HG03342 (cell line): Measurements from ENCODE around the gene IL22RA1.

Experiments used
- ATAC-seq: cut with Tn5 transposase; IDR thresholded peaks from one replicate; pipeline ENCODE4 v1.9.1; 2021; ENCODE audit warnings: mild to moderate bottlenecking, moderate library complexity; ENCODE audit not compliant: unreplicated experiment

Gene IL22RA1

DNA sequence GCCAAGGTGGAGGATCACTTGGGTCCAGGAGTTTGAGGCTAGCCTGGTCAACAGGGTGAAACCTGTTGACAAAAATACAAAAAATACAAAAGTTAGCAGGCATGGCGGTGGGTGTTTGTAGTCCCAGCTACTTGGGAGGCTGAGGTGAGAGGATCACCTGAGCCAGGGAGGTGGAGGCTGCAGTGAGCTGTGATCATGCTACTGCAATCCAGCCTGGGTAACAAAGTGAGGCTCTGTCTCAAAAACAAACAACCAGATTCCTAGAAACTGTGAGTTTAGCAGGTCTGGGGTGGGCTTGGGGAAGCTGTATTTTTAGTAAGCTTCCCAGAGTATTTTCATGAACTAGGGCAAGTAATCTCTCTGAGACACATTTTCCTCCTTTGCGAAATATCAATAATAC, 25.8 kb downstream of the IL22RA1 start:
- no peak for ATAC-seq

DNA sequence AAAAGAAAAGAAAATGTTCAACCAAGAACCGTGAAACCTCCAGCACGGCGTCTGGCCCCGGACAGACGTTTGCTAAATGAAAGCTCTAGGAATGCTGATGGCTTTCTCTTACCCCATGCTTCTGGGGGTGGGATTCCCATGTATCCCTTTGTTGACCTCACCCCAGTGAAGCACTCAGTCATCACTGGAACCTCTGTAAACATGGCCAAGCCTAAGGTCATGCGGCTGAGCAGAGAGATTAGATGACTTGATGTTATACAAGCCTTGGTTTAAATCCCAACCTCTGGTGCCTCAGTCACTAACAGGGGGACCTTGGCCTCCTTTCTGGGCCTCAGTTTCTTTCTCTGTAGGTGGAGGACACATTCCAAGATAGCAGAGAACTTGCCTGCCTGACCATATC, 28.2 kb downstream of the IL22RA1 start:
- ATAC-seq: no peak

DNA sequence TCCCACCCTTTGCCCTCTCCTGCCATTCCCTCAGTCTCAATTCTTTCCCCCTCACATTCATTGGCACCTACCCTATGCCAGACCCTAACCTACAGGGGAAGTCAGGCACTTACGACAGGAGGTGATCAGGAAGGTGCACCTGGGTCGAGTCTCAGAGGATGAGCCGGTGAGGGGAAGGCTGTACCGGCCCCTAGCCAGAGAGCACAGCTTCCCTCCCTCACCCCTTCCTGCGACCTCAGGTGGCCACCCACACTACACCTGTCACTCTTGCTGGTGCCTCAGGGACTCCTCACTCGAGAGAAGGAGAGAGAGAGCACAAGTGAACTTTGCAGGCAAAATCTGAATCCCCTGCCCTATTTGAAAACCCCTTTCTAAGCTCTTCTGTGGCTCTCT, 29.3 kb downstream of the IL22RA1 start:
- ATAC-seq: no peak

DNA sequence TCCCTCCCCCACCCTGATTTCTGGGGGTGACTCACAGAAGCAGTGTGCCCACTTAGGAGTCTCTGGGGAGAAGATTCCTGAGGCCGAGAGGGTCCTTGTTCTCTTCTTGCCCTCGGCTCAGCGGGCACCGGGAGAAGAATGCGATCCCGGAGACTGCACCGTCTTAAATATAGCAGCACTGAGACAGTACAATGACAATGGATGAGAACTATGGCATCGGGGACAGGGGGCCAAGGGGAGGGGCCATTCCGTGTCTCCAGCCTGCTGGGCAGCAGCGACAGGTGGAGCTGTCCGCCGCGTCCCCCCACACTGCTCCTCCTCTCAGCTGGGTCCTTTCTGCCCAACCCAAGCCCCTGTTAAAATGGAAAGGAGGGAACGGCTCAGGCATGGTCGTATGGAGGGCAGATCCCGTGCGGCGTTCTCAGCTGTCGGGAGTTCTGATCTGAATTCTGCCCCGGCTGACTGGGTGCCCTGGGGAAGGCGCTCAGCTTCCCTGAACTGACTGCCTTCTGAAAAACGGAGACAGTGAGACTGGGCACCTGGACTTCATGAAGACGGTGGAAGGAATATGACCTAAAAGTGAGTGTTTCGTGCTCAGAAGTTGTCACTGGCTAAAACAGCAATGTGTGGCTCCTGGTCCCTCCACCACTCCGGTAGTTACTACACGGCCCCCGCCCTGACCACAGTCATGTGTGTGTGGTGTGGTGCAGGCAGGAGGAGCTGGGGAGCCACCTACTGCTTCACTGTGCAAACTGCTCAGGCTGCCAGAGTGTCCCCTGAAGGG, 30.8 kb downstream of the IL22RA1 start, which contains the start of gene MYOM3:
Gene MYOM3, minus strand, starts transcription at position 140 of the 784 bp plus-strand sequence. CDS start 3,499 bp downstream, outside the sequence.
- no peak for ATAC-seq

DNA sequence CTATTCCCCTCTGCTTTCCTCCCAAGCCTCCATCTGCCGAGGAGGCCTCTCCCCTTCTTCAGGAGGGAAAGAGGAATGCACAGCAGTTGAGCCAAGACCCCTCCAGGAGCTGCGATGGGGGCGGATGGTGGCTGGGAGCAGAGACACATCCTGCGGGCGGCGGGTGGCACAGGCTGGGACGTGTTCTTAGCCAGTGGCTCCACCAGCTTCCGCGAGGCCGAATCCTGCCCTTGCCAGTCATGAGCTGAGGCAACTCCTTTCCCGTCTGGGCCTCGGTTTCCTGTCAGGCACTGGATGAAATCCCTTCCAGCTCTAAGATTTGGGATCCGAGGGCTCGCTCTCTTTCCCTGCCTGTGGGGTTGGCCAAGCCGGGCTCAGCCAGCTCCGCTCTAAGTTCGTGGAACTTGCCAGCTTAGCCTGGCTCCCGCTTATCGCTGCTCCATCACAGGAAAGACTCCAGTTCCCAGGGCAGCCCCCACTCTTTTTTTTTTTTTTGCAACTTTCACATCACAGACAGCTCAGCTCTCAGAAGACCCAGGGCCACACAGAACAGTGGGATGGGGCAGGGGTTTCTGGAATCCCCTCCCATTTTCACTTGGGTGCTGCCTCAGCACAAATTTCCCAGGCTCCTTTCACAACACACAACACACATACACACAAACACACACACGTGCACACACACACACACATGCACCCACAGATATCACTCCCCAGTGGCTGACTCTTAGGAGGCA, 31.5 kb downstream of the IL22RA1 start:
- no peak for ATAC-seq

DNA sequence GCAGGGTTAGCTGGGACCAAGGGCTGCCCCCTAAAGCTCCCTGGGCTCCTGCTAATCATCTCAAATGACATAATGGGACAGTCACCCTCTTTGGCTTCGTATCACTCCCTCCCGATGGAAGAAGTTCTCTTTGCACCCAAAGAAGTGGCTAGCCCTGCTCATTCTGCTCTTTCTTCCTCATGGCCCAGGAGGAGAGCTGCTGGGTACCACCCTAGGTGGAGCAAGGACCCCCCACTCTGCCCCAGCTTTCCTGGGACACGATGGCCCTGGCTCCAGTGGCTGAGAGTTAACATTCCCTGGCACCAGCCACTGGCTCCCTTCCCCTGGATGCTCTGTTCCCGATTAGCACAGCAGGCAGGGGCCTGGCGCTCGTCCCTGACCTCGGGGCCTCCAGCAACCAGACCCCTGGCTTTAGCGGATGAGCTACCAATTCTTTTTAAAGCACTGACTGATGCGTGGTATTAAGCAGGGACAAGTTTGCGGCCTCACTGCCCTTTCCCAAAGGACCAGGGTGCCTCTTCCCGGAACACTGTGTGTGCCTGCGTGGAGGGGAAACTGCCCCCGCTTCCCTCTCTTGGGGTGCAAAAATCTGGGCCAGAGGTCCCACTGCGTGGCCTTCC, 32.2 kb downstream of the IL22RA1 start:
- ATAC-seq: no peak

DNA sequence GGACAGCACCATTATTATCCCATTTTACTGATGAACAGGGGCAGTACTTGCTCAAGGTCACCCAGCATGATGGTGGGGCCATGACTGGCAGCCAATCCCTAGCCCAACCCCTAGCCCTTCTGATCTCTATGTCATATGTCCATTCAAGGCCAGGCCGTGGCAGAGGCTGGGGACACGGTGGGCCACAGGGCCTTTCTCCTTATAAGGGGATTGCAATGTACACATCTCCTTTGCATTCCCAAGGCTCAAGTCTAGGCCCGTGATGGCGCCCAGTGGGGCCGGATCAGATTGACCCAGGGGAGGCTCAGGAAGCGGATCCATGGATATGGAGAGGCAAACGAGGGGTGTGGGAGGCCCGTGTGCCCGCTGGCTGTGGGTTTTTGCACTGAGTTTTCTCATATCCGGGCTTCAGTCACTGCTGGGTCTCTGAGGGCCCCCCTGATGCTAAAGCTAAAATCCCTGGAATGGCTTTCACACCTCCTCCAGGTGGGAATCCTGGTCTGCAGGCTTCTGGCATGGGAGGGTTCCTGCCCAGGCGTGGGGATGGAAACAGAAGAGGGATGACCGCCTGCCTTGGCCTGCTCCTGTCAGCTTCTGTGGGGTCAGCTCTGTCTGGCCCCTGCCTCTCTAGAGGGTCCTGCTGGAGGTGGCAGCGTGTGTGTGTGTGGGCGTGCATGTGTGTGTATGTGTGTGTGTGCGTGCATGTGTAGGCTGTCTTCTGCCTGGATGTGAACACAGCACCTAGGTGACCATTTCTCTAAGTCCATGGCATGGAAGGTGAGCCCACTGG, 33.1 kb downstream of the IL22RA1 start:
- ATAC-seq: no peak

DNA sequence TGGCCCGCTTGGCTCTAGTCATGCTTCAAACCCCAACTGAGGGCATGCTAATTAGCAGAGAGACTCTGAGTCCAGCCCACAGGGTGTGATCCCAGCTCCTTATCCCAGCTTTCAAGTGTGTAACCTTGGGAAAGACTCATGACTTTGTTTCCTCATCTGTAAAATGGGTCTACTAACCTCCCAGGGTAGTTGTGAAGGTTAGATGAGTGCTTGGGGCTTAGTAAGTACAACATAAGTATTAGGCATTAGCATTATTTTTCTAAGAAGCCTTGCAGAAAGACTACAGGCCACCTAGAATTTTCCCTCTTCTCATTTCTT, 33.8 kb downstream of the IL22RA1 start:
- ATAC-seq: no peak

DNA sequence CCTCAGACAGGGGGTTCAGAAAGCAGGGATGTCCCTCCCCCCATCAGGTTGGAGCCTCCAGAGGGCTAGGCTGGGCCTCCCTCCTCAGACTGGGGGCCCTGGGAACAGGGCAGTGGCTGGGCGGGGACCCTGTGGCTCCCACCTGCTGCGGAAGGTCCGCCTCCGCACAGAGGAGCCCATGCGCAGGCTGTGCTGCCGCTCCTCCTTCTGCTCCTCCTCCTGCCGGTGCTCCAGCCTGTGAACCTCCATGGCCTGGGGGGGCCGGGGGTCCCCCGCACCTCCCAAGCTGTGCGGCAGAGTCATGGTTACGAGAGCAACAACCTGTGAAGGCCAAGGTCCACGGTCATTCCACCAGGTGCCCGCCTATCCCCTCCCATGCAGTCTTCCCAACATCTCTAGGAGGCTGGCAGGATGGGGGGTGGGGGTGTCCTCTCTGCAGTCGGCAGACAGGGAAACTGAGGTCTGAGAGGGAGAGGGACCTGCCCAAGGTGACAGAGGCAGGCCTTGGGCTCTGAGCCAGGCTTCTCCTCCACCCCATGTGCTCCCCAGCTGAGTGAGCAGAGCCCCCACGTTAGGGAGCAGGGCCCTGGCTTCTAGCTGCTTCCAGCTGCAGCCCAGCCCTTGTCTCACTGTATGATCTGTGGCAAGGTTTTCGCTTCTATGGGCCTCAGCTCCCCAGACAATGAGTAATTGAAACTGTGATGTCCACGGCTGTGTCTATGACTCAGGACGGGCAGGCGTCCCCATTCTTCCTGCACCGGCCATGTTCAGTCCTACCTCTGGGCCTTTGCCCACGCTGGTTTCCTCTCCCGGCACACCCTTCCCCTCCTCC, 34.4 kb downstream of the IL22RA1 start:
- no peak for ATAC-seq

DNA sequence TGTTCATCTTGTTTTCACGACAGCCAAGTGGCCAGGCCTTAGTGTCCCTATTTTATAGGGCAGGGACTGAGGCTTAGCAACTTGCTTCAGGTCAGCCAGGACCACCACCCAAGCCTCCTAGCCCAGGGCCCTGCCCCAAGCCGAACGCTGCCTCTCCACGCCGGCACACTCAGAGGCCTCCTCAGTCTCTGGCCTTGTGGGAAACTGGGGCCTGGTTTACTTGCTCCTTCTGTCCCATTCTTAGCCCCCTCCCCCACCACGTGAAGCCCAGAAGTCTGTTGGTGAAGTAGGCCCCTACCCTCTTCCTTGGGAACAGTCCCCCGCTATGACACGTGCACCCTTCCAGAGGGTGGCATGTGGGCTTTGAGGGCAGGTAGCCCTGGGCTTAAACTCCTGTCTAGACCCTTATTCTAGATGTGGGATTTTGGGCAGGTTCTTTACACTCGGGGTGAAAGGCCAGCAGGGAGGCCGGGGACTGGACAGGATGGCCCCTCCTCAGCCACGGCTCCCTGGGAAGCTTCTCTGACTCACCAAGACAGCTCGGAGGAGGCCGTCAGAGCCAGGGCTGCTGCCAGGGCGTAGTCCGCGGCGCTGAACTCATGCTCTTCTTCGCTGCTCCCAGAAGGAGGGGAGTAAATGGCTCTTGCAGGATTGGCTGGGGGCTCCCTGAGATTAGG, 35.3 kb downstream of the IL22RA1 start:
- no peak for ATAC-seq

DNA sequence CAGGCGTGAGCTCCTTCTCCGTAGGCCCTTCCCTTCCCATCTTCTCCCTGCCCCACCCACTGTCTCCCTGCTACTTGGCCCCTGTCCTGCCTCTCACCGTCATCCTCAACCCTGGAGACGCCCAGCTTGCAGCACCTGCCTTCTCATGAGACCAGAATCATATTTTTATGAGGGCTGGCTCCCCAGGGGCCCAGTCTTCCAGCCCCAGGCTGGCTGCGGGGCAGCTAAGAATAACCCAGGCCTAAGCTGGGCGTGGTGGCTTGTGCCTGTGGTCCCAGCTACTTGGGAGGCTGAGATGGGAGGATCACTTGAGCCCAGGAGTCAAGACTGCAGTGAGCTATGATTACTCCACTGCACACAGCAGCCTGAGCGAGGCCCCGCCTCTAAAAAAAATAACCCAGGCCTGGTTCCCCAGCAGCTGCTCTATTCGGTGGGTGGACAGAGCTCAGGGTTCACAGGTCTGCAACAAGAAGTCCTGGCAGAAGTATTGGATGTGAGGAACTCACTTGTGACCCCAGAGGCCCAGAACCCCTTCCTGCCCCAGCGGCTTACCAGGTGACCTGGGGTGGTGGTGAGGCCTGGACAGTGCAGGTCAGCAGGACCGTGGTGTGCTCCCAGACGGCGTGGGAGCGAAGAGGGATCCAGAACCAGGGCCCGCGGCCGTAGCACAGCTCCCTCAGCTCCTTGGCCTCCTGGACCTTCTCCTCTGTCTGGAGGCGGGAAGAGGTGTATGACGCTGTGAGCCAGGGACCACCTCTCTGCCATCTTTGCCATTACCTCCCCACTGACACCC, 37.4 kb downstream of the IL22RA1 start:
- ATAC-seq: no peak

DNA sequence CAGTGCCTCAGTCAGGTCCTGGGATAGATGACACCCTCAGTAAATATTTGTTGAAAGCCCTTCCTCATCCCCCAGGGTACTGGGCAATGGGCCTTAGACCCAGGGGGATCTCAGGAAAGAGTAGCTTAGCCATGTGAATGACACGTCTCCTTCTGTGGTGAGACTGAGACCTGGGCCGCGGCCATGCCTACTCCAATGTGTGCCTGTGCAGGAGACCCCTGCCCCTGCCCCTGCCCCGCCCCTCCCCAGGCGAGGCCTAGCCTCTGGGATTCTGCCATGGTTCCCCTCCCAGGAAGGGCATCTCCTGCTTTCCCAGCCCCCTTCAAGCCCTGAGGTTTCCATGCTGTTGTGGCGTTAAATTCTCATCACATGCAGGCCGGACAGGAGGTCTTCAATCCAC, 38.1 kb downstream of the IL22RA1 start:
- ATAC-seq: no peak

DNA sequence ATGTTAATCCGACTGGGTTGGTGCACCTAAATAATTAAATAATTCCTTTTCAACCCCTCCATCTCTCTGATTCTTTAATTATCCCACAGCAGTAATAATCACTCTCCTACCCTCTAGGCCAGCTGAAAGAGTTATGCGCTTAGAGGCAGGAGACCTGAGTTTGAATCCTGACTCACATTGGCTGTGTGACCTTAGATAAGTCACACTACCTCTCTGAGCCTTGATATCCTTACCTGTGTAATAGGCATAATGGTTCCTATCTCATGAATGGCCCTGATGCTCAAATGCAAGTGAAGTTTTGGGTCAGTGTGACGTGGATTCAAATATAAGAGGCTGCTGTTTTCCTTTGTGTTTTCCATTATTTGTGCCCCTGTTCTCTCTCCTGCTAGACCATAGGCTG, 39.1 kb downstream of the IL22RA1 start:
- no peak for ATAC-seq

DNA sequence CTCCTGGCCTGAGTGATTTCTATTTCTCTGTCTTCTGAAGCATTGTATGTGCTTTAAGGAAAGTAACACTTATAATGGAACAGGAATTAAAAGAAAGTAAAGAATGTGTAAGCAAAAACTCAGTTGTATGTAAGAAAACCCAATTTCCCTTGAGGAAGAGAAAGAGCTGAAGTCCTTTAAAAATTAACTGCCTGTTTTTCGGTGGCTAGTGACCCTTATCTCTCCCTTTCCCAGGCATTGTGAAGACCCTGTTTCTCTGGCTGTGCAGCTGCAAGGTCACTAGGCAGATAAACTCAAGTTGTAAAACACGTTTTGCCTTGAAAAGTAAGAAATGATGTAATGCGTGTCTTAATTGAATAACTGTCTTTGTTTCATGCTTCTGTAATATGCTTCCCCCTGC, 39.5 kb downstream of the IL22RA1 start:
- no peak for ATAC-seq

DNA sequence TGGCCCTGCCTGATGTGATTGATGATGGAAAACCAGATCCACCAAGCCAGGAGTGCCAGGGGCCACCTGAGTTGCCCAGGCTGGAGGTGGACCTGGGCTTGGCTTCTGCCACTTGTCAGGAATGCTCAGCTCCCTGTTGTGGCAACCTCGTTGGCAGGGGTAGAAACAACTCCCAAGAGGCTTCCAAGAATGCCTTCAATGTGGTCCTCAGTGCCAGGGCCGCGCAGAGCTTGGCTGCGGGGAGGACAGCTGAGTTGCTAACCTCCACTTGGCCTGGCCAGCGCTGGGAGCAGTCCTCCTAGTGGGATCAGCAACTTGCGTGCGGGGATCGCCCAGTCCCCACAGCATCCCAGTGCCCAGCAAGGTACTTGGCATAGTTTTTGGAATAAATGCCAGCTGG, 40.0 kb downstream of the IL22RA1 start:
- ATAC-seq: no peak

DNA sequence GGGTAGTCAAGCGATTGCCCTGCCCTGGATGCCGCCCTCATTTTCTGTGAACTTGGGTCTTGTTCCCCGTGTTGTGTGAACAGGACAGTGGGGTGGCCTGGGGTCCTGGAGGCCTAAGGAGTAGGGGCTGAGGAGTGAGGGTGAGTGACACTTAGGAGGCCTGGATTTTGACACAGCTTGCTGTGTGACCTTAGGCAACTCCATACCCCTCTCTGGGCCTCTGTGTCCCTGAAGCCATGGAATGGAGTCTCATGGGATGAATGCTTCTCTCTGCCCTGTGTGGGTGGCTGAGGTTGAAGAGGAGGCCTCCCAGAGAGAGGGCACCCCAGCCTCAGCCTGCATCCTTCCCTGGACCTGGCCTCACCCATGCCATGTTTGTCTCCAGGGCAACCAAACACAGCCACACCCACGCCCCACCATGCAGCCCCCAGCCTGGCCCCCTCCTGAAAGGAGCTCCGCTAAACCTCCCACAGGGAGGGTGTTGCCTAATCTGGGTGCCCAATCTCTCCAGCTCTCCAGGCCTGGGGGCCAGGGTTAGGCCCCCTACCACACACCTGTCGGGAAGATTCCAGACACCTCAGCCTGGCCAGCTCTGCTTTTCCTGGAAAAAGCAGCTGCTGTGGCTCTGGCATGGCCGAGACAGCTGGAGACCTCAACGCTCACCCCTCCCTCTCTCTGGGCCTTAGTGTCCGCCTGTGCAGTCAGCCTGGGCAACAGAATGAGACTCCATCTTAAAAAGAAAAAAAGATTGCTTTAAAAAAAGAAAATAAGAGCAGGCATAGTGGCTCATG, 40.9 kb downstream of the IL22RA1 start:
- ATAC-seq: no peak

DNA sequence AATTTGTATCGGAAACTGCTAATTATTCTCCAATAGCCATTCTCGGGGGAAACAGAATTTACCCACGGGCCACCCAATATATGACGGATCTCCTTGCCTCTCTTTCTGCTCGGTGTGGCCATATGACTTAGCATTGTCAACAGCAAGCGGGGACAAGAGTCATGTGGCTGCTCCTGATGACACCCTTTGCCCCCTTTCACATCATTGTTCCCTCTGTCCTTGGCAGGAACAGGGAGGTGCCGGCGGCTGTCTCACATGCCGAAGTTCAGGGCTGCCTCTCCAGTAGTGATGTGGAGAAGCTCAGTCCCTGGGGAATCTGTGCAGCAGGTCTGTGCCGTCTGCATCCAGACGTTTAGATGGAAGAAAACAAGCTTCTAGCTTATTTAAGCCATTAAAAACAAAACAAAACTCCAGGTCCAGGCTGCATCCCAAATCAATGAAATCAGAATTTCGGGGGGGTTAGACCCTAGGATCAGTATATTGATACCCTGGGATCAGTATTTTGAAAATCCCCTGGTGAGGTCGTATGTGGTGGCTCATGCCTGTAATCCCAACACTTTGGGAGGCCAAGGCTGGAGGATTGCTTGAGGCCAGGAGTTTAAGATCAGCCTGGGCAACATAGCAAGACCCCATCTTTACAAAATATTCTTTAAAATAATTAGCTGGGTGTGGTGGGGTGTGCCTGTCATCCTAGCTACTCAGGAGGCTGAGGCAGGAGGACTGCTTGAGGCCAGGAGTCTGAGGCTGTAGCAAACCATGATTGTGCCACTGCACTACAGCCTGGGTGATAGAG, 41.8 kb downstream of the IL22RA1 start:
- no peak for ATAC-seq
